NK-92 treated with Interleukin-12 subunit alpha and Interleukin-12 subunit beta, amount 100 ng/mL, for 24 hours (cell line): ENCODE results near the gene BHLHA9.
"Not testable (repeated sequence)": the region's sequence is repeated elsewhere in the genome, so short reads cannot be mapped to it uniquely, and the experiment has no call there.

ENCODE experiments used
- DNase-seq: peaks from one replicate; lab custom pipeline; 2025; lab: John Stamatoyannopoulos, UW

Gene BHLHA9

DNA sequence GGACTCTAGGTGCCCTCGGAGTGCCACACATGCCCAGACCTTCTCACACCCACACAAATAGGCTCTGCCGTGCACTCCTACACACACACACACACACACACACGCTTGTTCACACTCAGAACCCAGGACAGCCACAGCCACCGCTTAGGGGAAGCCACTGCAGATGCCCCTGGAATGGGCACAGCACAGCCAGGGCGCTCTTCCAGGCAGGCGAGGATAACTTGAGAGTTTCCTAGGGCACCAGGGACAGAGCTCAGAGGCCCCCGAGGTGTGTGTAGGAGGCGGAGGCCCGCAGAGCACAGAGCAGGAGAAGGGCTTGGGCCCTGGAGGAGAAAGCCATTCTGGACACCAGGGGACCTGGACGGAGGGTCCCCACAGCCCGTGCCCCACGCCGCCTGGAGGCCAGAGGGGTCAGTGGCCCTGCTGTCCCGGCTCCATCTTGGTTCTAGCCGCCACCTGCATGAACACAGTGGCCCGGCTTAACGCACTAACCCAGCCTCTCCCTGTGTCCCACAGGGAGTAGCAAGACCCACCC is 30.2 kb downstream of the BHLHA9 start:
- no peak for DNase-seq

DNA sequence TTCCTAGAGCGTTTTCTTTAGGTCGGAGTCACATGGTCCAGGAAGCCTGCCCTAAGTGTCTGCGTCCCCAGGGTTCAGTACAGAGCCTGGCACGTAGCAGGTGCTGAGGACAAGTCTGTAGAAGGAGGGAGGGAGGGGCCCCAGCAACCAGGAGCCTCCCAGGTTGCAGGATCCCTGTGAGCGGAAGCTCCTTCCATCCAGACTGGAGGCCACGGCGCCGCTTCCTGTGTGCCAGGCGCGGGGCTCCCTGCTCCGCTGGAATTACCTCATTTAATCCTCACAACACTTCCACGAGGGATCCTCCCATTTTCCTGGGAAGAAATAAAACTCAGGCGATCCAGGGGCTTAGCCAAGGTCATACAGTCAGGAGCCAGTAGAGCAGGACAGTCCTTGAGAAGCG is 31.3 kb downstream of the BHLHA9 start:
- no peak for DNase-seq

DNA sequence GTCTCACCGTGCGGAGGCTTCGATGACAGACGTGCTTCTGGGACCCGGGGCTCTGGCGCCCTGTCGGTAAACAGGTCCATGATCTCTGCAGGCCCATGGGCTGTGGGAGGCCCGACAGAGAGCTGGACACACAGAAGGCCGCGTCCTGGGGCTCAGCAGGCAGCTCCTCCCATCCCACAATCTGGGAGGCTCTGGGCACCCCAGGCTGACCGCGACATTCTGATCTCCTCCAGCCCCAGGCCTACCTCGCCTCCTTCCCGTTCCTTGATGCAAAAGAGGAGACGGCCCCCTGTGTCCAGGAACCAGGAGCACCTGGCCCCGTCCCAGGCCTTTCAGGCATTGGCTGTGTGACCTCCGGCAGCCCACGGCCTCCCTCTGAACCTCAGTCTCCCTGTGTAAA is 32.5 kb downstream of the BHLHA9 start:
- DNase-seq = no peak

DNA sequence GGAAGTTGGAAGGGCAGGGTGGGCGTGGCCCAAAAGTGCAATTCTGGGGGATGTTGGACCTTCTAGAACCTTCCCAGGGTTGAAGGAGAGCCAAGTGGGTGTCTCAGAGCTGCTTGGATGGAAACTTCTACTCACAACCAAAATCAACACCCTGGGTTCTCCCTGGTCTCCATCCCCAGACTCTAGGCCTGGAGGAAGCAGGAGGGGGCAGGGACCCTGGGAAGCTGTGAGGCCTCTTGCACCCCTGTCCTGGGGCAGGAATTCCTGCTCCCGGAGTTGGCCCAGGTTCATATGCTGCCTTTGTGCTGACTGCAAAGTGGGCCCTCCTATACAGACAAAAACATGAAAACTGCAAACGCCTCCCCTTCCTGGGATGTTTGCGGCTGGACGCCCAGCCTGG is 34.3 kb downstream of the BHLHA9 start:
- no peak for DNase-seq

DNA sequence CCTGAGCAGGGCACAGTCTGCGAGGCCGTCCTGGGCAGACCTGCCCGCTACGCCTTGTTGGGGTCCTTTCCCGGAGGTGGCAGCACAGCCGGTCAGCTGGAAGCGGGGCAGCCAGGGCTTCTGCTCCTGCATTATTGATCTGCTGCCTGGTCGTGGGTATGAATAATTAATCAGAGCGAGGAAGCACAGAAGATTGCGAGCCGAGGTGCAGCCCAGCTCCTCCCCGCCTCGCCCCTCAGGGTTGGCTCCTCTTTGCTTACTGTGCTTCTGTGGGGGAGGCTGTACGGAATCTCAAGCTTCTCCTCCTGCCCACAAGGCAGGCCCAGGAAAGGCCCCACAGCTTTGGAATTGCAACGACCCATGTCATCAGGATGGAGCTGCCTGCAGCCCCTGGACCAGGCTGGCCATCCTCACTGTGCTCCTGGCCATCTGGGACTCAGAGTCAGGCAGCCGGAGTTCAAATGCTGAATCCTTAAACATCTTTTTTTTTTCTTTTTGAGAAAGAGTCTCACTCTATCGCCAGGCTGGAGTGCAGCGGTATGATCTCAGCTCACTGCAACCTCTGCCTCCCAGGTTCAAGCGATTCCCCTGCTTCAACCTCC is 34.8 kb downstream of the BHLHA9 start:
- no peak for DNase-seq

DNA sequence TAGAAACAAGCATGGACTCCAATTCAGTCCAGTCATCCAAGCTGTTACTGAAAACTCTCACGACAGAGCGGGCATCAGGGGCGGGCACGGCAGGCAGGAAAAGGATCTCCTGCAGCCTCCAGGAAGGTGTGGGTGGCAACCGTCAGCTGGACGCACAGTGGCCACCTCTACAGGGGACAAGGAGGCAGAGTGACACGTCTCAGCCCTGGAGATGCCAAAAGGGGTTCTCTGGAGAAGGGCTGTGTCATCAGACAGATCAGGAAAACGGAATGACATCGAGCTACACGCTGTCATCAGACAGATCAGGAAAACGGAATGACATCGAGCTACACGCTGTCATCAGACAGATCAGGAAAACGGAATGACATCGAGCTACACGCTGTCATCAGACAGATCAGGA is 37.6 kb downstream of the BHLHA9 start:
- DNase-seq = not testable (repeated sequence)

DNA sequence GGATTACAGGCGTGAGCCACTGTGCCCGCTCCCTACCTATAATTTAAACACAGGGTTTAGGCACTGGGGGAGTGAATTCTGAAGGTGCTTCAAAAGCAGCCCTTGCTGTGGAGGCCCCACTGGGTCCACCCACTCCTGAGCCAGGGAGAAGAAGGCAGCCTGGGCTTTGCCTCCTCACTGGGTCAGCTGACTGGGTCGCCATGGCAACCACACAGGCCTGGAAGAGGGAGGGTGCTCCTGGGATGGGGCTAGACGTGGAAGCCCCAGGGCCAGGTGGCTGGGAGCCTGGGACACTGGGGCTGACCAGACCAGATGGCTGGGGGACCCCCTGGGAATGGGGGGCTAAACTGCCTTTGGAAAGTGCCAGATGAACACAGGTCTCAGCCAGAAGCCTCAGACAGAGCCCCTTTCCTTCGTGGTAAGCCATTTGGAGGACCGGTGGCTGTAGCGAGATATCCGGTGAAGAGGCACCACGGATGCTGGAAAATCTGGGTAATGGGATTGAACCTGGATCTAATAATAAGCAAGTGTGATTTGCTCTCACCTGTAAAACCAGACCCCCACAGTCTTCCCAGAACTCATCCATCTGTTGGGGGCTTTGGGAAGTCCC is 42.1 kb downstream of the BHLHA9 start:
- DNase-seq = no peak

DNA sequence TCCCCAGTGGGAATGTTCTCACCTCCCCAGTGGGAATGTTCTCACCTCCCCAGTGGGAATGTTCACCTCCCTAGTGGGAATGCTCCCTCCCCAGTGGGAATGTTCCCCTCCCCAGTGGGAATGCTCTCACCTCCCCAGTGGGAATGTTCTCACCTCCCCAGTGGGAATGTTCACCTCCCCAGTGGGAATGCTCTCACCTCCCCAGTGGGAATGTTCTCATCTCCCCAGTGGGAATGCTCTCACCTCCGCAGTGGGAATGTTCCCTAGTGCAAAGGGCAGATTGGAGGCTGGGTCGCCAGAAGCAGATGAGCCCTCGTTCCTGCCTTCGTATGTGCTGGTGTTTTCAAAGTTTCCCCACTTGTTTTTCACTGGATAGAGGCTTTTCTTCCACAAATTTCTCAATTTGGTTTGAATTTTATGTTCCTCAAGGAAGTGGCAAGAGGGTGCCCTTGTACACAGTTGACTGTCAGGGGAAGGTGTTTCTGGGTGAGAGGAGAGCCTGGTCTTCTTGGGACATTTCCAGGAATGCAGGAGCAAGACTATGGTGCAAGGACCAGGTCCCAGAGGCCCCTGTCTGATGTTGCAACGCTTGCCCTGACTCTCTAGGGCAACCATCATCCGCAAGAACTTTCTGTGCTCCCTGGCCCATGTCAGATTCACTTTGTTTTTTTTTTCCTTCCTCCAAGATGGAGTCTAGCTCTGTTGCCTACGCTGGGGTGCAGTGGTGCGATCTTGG is 43.2 kb downstream of the BHLHA9 start:
- DNase-seq = no peak

DNA sequence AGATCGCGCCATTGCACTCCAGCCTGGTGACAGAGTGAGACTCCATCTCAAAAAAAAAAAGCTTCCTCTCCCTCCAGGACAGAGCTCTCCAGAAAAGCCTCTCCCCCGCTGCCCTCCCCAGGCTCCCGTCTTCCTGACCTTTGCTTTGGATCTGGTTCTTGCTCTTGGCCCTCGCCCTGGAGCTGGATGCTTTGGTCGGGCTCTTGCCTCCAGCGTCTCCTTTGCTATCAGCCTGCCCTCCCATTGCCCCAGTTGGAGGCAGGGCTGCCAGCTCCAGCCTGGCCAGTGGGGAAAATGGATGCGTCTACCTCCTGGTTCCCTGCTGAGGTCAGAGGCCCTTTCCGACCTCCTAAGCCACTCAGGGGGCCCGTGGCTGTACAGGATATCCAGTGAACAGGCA is 45.2 kb downstream of the BHLHA9 start:
- DNase-seq = no peak

DNA sequence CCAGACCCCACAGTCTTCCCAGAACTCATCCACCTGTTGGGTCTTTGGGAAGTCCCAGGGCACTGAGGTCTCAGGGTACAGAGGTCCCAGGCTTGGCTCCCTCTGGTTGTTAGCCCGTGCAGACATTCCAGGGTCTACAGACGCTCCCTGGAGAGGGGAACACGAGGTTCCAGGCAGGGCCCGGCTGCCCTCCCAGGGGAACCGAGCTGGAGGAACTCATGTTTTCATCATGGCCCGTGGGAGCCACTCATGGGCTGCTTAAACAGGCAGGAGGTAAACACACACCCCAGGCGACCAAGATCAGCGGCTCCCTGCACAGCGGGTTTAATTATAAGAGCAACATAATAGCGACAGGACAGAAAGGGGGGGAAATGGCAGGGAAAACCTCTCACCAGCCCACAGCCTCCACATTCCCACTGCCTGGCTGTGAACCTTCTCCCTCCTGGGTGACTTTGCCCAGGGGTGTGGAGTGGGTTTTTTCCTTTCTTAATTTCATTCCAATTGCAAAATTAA is 45.7 kb downstream of the BHLHA9 start:
- no peak for DNase-seq
